GM21367 (cell line): ENCODE measurements around the gene MPO.

Experiments used
- ATAC-seq: cut with Tn5 transposase; IDR thresholded peaks from one replicate; pipeline ENCODE4 v1.9.1; 2021; ENCODE audit not compliant: unreplicated experiment

Gene MPO

DNA sequence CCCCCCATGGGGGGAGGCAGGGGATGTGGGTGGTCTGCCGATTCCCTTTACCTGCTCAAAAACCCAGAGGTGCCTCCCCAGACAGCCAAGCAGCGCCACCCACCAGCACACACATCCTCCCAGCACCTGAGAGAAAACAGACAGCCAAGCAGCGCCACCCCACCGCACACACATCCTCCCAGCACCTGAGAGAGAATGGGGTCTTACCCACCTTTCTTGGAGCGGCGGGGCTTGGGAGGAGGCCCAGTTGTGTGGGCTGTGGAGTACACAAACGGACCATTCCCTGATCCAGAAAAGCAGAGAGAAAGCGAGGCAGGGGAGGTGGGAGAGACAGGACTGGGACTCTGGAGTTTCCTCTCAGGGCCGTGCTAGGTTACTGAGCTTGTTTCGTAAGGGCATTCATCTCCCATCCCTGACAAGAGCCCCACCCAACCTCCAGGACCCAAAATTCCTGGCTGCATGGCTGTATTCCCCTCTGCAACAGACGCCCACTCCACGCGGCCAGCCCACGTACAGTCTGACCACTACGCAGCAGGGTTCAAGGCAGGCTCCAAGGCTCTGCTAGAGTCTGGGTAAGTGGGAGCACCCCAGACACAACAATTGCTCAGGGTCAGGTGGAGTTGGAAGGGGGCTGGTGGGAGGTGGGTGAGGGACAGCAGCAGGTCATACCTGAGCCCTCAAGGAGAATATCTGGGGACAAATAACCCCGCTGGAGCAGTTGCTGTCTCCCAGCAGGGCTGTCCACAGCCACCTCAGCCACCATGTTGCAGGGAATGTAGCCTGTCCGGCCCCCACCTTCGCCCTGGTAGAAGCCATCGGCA lies 25.6 kb upstream of the MPO start:
- no peak for ATAC-seq

- ATAC-seq, result no peak
Measured at GRCh38 chr17:58305626-58306025, 24.9 kb upstream of the MPO start.

- ATAC-seq, result no peak
Measured at GRCh38 chr17:58304750-58305486, 24.2 kb upstream of the MPO start.

GRCh38 chr17:58303971-58304749 lies 23.4 kb upstream of the MPO start:
- ATAC-seq, result no peak

GRCh38 chr17:58302919-58303585 lies 22.3 kb upstream of the MPO start:
- no peak for ATAC-seq

DNA sequence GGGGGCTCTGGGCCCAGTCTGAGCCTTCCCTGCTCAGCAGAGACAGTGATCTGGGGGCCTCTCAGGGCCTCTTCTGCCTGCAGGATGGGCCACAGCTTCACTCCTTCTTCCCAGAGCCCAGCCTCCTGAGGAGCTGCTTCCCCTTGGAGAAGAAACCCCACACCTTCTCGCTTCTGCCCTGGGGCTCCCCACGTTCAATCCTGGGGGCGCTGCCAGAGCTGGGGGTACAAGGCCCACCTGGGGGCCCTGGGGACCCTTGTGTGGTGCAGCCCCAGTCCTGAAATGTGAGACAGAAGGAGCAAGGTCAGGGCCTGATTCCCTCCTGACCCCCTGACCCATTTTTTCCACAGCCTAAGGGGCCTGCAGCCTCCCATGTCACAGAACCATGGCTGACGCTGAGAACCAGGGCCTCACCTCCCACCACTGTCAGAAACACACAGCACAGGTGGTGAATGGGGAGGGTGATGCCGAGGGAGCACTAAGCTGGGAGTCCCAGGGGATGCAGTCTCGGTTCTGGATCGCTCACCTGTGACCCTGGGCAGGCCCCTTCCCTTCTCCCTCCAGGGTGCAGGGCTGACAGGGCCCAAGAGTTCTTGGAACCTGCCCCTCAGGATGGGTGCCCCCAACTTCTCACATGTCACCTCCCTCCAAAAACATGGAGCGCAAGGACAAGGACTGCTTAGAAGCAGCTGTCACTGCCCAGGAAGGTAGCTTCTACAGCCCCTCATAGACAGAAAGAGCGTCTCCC lies 21.6 kb upstream of the MPO start:
- no peak for ATAC-seq

DNA sequence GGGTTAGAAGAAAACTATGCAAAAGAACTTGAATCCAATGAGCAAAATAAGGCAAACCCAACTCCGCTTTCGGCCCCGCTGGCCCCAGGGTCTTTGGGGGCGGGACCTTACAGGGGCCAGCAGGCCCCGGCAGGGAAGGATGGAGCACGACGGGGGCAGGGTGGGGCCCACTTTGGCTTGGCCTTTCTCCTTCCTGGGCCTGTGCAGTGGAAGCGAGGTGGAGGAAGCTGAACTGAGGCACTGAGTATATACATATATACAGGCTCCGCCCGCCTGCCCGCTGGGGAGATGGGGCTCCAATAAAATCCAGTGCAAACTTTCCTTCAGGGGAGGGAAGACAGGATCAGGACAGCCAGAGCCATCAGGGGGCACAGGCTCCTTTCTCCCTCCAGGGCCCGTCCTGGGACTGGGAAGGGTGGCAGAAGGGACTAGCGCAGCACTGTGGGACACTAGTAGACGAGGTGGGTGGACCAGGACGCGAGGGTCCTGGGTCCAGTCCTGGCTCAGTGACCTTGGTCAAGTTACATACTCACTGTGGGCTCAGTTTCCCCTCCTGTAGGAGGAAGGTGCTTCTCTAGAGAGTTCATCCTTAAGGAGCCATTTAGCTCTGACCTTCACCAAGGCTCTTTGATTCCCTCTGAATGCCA lies 20.9 kb upstream of the MPO start:
- ATAC-seq, result no peak

GRCh38 chr17:58300336-58300735 lies 19.6 kb upstream of the MPO start:
- ATAC-seq, result no peak

GRCh38 chr17:58294034-58294433 lies 13.3 kb upstream of the MPO start:
- no peak for ATAC-seq

GRCh38 chr17:58291246-58291645 lies 10.5 kb upstream of the MPO start:
- ATAC-seq, result no peak

DNA sequence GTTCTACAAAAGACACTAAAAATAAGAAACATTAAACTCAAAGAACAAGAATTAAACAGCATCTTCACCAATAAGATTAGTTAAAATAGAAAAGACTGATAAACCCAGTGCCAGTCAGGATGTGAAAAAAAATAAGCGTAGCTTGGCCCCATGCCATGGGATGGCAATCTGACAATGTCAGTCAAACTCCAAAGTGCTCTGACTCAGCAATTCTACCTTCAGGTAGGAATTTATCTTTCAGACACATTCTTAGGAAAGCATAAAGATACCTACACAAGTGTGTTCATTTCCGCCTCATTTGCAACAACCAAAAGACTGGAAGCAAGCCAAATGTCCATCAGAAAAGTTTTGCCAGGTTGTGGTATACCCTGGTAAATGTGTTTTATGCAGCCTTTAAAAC lies 9.1 kb upstream of the MPO start:
- no peak for ATAC-seq

- ATAC-seq, result no peak
Measured at GRCh38 chr17:58285422-58285810, 4.7 kb upstream of the MPO start.

- no peak for ATAC-seq
Measured at GRCh38 chr17:58284613-58285421, 4.1 kb upstream of the MPO start.

GRCh38 chr17:58283674-58284612 lies 3.2 kb upstream of the MPO start:
- ATAC-seq, result no peak

DNA sequence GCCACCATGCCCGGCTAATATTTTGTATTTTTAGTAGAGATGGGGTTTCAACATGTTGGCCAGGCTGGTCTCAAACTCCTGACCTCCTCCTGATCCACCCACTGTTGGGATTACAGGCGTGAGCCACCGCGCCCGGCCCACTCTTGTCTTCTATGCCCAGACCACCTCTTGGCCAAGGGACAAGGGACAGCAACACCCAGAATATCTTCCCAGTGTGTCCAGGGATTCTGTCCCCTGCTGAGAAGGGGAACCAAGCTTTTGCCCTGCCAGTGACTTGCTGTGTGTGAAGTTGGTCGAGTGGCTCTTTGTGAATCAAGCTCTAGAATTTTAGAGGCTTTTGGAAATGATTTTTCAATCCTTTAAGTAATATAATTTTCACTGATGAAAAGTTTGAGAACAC lies 1.7 kb upstream of the MPO start:
- no peak for ATAC-seq

DNA sequence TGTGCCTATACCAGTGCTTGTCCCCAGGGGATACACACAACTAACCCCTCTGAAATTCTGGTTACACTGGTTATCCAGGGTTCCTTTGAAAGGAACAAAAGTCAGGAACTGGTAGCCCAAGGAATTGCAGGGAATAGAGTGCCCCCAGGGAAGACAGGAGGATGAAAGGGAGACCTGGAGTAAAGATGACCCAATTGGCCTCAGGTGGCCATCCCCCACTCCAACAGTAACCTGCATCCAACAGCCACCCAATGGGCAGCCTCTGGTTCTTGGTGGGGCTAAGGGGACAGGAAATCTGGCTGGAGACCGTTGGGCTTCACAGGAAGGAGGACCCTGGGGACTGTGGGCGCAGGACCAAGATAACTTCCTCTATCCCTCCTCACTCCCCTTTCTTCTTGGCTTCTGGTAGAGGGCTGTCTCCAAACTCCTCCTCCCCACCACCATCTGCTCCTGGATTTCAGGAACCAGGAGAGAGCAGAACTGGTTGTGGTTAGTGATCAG lies 826 bp upstream of the MPO start:
- ATAC-seq, result no peak

DNA sequence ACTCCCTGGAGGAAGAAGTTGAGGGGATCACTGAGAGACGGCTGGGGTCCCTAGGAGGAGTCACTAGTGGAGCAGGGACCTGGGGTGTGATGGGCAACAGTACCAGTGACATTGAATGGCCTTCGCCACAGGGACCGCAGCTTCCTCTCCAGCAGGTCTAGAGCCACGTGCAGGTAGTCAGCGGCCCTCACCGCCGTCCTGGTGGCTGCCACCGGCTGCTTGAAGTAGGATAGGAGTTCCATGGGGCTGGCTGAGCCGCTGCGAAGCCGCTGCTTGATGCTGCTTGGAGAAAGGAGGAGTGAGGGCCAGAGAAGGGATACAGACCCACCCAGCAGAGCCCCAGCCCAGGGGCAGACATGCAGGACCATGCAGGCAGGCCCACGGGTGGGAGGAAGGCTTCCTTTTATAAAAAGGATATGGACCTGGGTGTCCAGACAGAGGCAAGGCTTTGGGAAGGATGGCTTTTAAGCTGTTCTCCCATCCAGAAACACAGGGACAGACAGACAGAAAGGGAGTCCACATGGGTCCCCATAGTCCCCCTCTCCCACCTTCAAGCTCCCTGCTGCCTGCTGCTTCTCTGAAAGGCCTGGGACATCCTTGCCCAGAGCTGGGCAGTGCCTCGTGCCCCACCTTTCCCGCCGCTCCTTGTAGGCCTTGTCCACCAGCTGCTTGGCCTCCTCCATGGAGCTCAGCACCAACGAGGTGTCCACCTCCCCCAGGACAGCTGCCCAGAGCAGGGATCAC lies 827 bp downstream of the MPO start:
- no peak for ATAC-seq
